ENCODE results near the gene GJD4. TPM values are rescaled to one million over a fixed set of nuclear protein-coding genes. Genes with fewer than 3 reads are reported as not detected.
A peak's percentile ranks its signal among the peaks of the same experiment; 100 is the strongest.

Gene GJD4
- total RNA-seq, 1 experiment from 2014 or later: not detected

DNA sequence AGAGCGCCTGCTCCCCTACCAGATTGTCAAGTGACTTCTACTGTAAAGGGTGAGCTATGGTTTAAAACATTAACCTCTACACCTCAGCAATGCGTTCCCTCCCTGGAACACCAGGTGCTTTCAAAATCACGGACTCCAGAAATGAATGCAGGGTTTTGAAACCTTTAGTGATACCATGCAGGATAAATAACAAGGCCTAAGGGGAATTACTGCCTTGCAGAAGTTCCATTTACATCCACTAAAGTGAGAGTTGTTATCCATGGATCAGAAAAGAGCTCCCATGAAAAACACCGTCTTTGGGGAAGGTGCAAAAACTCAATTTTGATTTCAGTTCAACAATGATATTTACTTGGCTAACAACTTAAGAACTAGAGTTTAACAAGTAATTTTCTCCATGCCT, 33.0 kb downstream of the GJD4 start:
- peaks cover 4% of the 10 kb centered on the region for H3K36me3 ChIP-seq (ENCODE audit: insufficient read depth, low read length, poor library complexity, severe bottlenecking)
- peaks cover 32% of the 10 kb centered on the region for H3K4me1 ChIP-seq (ENCODE audit: insufficient read depth, low read length, poor library complexity, severe bottlenecking)
- POLR2A ChIA-PET (ENCODE audit: low non-redundant PET): no interaction called here
- CTCF ChIA-PET: interaction anchor here (1.0 to 1.8 kb wide), 2 partner anchors 1141 to 1243 kb away, joined by 3 to 12 read pairs; no protein-coding TSS in a partner anchor
- DNase-seq (ENCODE audit: low spot score): no peak
- intact Hi-C loops (cut with micrococcal nuclease; ENCODE audit: unreplicated experiment): loop anchor here (5.0 to 10.0 kb wide), 3 partner anchors 787 to 999 kb away; no protein-coding TSS in a partner anchor
- no peaks in the 10 kb centered on the region for H3K27me3 ChIP-seq (replicated peaks; ENCODE audit: insufficient read depth, low read depth, low read length, poor library complexity)
- no TSS peak for BruUV-seq (replicated peaks)
- peak overlapping the region; percentile 55 for H3K4me3 ChIP-seq (ENCODE audit: low read depth, low read length, poor library complexity, severe bottlenecking)
- H3K9me3 ChIP-seq (ENCODE audit: low read depth, low read length, poor library complexity, severe bottlenecking): no peaks in the 10 kb centered on the region
- TF ChIP-seq EZH2 (IDR thresholded peaks at IDR 0.05; ENCODE audit: borderline replicate concordance, low read depth, low read length, poor library complexity, severe bottlenecking): no peak
- TF ChIP-seq, protein P1, sequence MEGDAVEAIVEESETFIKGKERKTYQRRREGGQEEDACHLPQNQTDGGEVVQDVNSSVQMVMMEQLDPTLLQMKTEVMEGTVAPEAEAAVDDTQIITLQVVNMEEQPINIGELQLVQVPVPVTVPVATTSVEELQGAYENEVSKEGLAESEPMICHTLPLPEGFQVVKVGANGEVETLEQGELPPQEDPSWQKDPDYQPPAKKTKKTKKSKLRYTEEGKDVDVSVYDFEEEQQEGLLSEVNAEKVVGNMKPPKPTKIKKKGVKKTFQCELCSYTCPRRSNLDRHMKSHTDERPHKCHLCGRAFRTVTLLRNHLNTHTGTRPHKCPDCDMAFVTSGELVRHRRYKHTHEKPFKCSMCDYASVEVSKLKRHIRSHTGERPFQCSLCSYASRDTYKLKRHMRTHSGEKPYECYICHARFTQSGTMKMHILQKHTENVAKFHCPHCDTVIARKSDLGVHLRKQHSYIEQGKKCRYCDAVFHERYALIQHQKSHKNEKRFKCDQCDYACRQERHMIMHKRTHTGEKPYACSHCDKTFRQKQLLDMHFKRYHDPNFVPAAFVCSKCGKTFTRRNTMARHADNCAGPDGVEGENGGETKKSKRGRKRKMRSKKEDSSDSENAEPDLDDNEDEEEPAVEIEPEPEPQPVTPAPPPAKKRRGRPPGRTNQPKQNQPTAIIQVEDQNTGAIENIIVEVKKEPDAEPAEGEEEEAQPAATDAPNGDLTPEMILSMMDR (conservative IDR thresholded peaks at IDR 0.05; ENCODE audit: low read depth, low read length): no peak
- H3K27ac ChIP-seq (ENCODE audit: low read depth, low read length, poor library complexity, severe bottlenecking): peak overlapping the region; percentile 37

DNA sequence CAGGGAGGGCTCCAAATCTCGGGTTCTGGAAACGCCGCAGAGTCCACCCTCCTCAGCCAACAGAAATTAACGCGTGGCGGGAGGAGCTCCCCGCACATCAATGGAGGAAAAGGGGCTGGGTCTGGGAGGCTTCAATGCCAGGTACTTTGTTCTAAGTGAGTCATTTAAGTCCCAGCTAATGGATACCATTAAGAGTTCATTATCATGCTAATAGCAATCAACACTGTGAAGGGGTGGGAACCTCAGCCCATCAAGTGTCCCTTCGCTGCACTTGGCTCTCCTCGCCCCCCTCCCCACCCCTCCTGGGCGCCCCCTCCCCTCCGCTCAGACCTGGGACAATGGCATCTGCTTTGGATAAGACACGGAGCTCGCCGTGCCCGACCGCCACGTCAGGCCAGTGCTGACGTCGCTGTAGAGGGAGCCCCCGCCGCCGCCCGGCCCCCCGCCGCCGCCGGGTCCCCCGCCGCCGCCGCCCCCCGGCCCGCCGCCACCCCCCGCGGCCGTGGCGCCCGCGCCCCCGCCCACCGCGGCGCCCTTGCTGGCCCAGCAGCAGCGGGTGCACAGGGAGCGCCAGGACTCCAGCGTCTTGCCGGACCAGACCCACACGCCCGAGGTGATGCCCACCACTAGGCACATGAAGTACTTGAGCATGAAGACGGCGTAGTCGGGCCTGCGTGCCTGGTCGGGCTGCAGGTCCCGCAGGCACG, 34.0 kb downstream of the GJD4 start:
- ChIA-PET POLR2A (ENCODE audit: low non-redundant PET) (interaction anchor here (0.6 kb wide), 1 partner anchor 1141 kb away, joined by 4 read pairs; no protein-coding TSS in a partner anchor), CTCF (interaction anchor here (0.5 to 1.1 kb wide), 3 partner anchors 93 to 1086 kb away, joined by 3 to 6 read pairs (median 5); no protein-coding TSS in a partner anchor)
- Histone ChIP-seq H3K27me3 (replicated peaks; ENCODE audit: insufficient read depth, low read depth, low read length, poor library complexity) (no peaks in the 10 kb centered on the region), H3K4me3 (ENCODE audit: low read depth, low read length, poor library complexity, severe bottlenecking) (peak overlapping the region; percentile 55), H3K9me3 (ENCODE audit: low read depth, low read length, poor library complexity, severe bottlenecking) (no peaks in the 10 kb centered on the region), H3K27ac (ENCODE audit: low read depth, low read length, poor library complexity, severe bottlenecking) (peak overlapping the region; percentile 65), H3K36me3 (ENCODE audit: insufficient read depth, low read length, poor library complexity, severe bottlenecking) (peaks cover 4% of the 10 kb centered on the region), H3K4me1 (ENCODE audit: insufficient read depth, low read length, poor library complexity, severe bottlenecking) (peaks cover 31% of the 10 kb centered on the region)
- intact Hi-C loops (cut with micrococcal nuclease; ENCODE audit: unreplicated experiment): loop anchor here (1.0 to 10.0 kb wide), 4 partner anchors 786 to 1086 kb away; no protein-coding TSS in a partner anchor
- TF ChIP-seq EZH2 (IDR thresholded peaks at IDR 0.05; ENCODE audit: borderline replicate concordance, low read depth, low read length, poor library complexity, severe bottlenecking): no peak
- TF ChIP-seq, protein P1 (conservative IDR thresholded peaks at IDR 0.05; ENCODE audit: low read depth, low read length): no peak
- no TSS peak for BruUV-seq (replicated peaks)
- peak; percentile 58 for DNase-seq (ENCODE audit: low spot score)

DNA sequence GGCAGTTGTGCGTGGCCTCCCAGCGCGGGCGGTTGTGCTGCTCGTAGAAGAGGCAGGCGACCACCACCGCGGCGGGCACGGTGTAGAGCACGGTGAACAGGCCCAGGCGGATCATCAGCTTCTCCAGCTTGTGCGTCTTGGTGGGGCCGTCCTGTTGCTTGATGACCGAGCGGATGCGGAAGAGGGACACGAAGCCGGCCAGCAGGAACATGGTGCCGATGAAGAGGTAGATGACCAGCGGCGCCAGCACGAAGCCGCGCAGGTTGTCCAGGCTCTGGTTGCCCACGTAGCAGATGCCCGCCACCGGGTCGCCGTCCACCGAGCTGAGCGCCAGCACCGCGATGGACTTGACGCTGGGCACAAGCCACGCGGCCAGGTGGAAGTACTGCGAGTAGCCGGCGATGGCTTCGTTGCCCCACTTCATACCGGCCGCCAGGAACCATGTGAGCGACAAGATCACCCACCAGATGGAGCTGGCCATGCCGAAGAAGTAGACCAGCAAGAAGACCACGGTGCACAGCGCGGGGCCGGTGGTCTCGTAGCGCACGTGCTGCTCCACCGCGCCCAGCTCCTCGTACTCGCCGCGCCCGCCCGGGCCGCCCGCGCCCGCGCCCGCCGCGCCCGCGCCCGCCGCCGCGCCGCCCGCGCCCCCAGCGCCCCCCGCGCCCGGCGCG, 34.7 kb downstream of the GJD4 start:
- Histone ChIP-seq H3K4me3 (ENCODE audit: low read depth, low read length, poor library complexity, severe bottlenecking) (peak overlapping the region; percentile 55), H3K27ac (ENCODE audit: low read depth, low read length, poor library complexity, severe bottlenecking) (peak overlapping the region; percentile 66), H3K36me3 (ENCODE audit: insufficient read depth, low read length, poor library complexity, severe bottlenecking) (peaks cover 4% of the 10 kb centered on the region), H3K4me1 (ENCODE audit: insufficient read depth, low read length, poor library complexity, severe bottlenecking) (peaks cover 33% of the 10 kb centered on the region), H3K9me3 (ENCODE audit: low read depth, low read length, poor library complexity, severe bottlenecking) (no peaks in the 10 kb centered on the region), H3K27me3 (replicated peaks; ENCODE audit: insufficient read depth, low read depth, low read length, poor library complexity) (no peaks in the 10 kb centered on the region)
- POLR2A ChIA-PET (ENCODE audit: low non-redundant PET): interaction anchor here (0.6 kb wide), 1 partner anchor 1140 kb away, joined by 4 read pairs; no protein-coding TSS in a partner anchor
- no TSS peak for BruUV-seq (replicated peaks)
- intact Hi-C loops (cut with micrococcal nuclease; ENCODE audit: unreplicated experiment): loop anchor here (1.0 to 10.0 kb wide), 4 partner anchors 785 to 1085 kb away; no protein-coding TSS in a partner anchor
- CTCF ChIA-PET: interaction anchor here (0.6 to 1.1 kb wide), 2 partner anchors 92 to 1086 kb away, joined by 3 to 5 read pairs; no protein-coding TSS in a partner anchor
- peak; percentile 65 for DNase-seq (ENCODE audit: low spot score)
- TF ChIP-seq EZH2 (IDR thresholded peaks at IDR 0.05; ENCODE audit: borderline replicate concordance, low read depth, low read length, poor library complexity, severe bottlenecking): no peak
- TF ChIP-seq, protein P1 (conservative IDR thresholded peaks at IDR 0.05; ENCODE audit: low read depth, low read length): no peak
